HG02973 (cell line): ENCODE measurements around the gene CCER1.

Source experiments
- ATAC-seq: cut with Tn5 transposase; IDR thresholded peaks from one replicate; pipeline ENCODE4 v1.9.1; 2021; ENCODE audit warnings: moderate library complexity; ENCODE audit not compliant: unreplicated experiment

CCER1 gene

DNA sequence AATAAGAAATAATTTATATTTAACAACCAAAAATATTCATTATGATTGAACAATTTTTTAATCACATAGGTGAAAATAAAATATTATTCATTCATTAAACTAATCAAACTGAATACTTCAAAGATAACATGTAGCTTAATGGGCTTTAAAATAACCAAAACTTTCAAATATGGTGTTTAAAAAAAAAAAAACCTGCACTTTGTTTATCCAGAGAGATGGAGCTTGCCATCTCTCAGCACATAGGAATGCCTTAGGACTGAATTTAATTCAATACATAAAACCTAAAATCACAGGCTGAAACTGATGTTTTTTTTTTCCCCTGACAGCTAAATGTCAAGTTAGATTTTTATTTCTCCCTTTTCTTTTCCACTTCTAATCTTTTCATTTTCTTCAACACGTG, 14.4 kb upstream of the CCER1 start:
- ATAC-seq: no peak

DNA sequence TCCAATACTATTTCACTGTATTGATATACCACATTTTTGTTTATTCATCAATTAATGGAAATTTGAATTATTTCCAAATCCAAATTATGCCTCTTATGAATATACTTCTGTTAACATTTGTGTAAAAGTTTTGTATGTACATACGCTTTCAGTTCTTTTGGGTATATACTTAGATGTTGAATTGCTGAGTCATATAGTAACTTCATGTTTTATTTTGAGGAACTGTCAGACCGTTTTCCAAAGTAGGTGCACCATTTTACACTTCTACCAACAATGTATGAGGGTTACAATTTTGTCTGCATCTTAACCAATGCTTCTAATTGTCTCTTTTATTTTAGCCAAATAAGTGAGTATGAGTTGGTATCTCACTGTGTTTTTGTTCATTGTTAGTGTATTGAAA, 10.2 kb upstream of the CCER1 start:
- ATAC-seq: no peak

DNA sequence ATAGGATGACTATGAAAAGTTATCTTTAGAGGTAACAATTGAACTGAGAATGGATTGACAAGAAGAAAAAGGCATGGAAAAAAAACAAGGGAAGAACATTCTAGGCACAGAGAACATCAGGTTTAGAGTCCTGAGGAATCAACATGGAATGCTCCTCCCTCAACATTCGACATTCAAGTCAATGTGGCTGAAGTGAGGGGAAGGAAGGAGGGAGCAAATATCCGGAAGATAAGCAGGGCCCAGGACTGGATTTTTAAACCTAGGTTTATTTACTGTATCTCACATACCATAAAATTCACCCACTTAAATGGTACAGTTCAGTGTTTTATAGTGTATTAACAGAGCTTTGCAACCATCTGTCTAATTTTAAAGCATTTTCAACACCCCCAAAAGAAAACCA, 9.6 kb upstream of the CCER1 start:
- no peak for ATAC-seq

DNA sequence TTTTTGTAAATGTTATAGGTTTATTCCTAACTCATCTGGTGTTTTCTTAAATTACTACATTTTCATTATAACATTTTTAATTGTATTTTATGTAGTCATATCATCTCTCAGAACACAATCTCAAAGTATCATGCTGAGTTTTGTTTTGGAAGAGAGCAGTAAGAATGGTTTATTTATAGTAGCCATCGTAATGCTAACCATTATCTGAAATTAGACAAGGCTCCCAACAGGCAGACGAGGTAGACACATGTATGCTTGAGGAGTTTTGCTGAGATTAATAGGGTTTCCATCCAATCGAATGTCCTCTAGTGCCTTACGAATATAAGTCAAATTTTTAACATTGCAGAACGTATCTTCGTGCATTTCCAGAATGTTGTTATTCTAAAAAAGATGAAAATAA, 9.0 kb upstream of the CCER1 start:
- ATAC-seq: no peak

DNA sequence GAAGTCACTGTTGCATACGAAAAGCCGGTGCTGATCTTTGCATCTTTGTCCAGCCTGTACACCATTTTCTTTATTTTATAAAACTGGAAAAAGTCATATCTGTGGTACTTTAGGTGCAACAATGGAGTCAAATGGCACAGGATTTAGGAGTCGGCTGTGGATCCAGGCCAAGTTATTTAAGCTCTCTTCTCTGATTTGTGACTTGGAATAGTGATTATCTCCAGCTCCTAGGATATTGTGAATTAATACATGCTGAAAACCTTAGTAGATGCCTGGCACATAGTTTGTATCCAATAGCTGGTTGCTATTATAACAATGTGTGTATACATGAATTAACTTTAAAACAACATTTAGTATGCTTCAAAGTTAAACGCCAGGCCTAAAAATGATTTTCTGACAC, 6.2 kb upstream of the CCER1 start:
- no peak for ATAC-seq

DNA sequence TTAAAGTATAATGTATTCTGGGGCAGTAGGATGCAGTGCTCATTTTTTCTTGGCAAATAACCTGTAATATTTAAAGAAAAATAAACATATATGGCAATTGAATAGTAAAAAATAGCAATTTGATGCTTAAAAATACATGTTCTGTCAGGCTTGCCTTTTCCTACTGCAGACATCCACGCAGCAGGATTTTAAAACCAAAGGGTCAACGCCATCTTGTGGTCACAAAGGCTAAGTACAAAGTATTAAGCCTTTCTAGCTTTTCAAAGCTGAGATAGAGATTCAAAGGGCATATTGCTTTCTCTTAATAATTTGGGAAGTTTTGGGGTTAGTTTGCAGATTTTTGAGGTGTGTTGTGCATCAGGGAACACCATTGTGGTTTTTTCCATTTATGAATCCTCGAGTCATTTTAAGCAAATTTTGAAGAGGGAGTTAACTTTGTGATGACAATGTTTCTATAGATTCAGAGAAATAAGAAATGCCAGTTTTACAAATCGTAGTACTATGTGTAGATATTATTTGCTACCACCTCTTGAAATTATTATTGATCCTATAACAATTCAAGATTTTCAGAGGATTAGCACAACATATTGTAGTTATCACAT, 4.7 kb upstream of the CCER1 start:
- ATAC-seq: peak; percentile 87

DNA sequence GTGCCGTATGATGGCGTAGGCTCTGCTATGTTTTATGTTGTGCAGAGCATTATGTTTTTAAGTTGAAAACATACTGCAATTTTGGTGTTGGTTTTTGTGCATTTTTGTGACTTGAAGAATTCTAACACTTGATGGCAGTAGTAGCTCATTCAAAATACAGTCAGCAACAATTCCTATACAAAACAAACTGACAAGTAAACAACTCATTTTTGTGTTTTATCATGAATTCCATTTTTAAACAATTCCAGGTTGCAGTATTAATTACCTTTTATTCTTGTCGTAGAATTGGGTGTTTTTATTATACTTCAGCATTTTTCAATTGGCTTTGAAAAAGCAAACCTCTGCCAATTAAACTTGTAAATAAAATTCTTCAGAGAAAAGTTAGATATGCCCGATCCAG, 4.1 kb upstream of the CCER1 start:
- ATAC-seq: no peak

DNA sequence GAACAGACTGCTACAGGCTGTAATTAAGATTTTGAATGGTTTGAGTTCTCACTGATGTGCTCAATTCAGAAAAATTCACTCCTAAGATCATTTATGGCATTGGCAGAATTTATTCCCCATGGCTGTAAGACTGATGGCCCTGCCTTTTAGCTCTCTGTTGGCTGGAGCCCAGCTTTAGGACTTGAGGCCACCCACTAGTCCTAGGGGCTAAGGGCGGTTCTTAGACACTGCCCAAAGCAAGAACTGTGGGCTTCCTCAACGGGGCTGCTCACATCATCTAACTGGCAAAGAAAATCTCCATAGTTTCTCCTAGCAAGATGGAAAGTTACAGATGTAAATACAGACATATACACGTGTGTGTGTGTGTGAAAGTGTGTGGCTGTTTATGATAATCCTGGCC, 3.4 kb upstream of the CCER1 start:
- ATAC-seq: no peak

DNA sequence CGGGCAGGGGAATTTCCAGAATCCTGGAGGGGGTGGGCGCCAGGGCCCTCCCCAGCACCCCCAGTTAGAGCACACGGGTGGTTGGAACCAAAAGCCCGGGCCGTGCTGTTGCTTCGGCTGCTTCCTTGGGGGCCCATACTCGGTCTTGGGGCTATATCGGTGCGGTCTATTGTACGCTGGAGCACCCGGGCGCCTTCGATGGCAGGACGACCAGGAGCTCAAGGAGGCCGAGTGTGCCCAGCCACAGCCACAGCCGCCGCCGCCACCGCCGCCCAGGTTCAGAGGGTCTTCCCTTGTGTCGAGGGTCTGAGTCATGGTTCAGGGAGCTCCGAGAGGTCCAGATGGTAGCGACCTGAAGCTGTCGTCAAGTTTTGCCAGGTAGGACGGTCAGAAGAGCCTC, 548 bp downstream of the CCER1 start:
- ATAC-seq: no peak

DNA sequence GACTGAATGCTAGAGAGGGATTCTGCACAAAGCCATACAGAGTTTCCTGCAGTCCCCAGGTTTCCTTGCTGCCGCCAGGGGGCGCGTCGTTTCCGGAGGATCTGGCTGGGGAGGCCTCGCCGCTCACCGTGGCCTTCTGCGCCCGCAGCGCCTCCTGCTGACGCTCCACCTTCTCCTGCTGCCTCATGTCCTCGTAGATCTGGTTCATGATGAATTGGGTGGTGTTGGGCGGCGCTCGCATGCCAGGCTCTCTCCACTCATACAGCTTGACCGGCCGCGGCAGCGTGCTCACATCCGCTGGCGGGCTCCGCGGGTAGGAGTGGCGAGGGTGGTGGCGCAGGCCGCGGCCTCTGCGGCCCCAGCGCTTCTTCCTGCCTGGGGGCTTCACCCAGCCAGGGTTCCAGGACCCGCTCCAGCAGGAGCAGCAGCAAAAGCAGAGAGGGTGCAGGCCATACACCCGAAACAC, 987 bp downstream of the CCER1 start:
- no peak for ATAC-seq

DNA sequence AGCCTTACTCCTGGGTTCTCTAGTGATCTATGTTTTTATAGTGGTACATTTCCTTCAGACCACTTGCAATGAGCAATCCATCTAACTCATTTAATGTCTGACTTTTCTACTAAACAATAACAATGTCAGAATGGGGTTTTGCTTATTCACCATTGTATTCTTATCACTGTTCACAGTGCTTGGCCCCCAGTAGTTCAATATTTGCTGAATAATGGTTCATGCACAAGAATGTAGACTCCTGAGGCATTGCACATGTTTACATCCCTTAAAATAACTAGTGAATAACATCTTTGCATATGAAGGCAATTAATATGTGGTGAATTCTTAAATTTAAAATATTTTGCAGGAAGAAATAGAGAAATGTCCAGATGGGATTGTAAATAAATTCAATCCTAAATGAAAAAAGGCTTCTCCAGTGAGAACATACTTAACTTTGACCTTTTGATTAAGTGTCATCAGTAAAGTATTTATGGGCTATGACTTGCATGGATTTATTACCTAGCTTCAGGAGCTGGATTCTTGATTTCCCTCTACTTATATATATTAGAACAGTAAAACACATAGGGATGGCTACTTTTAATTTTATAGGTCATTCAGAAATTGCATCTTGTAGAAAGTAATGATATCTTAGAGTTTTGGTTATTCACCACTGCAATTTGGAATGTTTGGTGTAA, 3.4 kb downstream of the CCER1 start:
- no peak for ATAC-seq

DNA sequence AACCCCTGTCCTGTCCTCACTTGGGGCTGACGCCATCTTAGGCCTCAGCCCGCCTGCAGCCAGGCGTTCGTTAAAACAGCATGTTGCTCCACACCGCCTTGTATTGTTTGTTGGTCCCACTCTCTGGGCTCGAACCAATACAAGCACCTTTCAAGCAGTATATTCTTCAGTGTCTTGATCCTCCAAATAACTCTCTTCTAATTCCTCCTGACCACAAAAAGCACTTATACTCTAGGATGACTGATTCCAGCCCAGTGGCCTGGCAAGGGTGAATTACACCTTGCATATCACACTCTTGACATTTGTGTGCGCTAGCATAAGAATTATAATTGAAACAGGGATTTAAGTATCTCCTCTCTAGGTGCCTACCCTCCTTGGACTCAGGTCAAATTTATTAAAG, 7.1 kb downstream of the CCER1 start:
- no peak for ATAC-seq

DNA sequence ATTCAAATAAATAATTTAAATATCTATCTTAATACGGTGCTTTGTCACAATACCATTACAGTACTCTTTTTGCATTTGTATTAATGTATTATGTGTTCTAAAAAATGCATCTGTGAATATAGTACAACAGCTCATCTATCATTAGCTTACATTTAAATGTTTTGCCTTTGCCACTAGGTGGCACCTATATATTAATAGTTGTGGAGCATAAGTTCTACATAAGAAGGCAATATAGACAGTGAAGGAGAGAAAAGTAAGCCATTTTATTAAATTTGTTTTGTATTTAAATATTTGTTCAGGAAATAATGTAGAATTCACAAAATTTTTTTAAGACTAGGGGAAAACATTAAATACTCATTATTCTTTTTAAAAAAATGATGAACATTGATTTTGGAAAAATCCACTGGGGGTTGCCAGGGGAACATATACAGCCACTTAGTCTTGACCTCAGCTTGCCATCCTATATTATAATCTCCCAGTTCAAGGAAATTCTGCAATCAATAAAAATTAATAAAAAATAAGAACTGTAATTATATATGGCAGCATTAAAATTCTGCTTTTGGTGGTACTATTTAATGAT, 9.8 kb downstream of the CCER1 start:
- peak; percentile 57 for ATAC-seq

DNA sequence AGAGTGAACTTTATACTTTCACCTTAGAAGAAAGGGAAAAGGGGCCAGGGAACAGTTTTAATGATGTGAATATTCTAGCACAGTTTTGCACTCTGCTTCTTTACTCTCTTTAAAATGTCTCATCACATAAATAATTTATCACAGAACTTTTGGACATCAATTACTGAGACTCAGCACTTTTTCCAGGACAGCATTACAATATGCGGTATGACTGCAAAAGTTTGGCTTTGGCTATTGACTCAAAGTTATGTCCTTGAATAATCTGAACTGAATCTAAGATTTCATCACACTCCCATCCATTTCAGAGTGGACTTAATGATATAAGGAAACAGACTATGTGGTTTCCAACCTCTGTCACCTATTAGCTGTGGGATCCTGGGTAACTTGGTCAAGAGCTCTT, 11.7 kb downstream of the CCER1 start:
- ATAC-seq: no peak

DNA sequence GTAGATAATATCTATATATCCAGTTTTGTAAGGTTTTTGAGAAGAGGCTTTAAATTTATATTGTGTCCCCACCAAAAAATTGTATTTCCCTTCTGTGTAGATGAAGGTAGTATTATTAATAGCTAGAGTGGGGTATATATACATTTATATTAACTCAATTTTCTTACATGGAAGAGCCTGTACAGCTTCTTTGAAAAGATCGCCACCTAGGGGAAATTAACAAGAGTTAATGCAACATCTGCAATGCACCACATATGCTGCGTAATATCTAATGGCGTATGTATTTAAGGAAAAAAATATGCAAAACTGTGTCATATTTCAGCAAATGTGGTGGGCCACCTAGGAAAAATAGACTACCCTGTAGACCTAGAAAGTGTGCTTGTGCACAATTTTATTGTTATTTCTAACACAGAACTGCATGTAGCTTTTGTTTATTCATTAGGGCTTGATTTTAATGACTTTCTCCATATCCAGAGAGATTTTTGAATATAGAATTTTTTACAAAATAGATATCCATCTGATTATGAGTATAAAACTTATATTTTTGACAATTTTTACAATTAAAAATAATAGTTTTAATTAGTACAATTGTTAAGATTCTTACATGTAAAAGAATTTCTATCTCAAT, 14.0 kb downstream of the CCER1 start:
- ATAC-seq: peak; percentile 69

DNA sequence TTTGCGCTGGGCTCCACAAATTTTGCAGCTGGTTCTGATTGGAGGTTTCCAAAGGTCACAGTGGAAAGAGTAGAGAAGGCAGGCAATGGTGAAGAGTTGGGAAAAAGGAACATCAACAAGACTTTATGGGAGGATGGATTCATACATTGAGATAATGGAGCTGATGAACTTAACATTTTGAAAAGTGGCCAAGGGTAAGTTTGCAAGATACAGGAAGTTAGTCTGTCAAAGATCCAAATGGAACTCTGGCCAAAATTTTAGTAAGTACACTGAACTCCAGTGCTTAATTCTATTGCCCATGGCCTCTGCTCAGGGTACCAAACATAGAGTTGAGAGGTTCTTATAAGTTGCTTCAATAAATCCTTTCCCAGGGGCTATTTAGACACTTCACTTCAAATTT, 15.6 kb downstream of the CCER1 start:
- no peak for ATAC-seq

DNA sequence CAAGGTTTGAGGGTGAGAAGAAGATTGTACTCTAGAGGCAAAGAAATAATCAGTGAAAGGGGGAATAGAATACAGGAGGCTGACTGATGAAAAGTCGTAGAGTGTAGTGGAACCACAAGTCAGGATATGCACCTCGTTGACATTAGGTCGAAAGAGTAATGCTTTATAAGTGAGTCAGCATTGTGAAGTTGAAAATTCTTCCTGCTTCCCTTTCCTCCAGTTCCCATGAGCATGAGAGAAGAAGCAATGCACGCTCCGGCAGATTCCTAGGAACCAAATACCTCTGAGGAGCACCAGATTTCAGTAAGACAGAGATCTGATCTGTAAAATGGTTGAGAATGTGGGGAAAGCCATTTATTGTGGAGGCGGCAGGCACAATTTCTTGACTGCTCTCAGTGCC, 16.5 kb downstream of the CCER1 start:
- no peak for ATAC-seq

DNA sequence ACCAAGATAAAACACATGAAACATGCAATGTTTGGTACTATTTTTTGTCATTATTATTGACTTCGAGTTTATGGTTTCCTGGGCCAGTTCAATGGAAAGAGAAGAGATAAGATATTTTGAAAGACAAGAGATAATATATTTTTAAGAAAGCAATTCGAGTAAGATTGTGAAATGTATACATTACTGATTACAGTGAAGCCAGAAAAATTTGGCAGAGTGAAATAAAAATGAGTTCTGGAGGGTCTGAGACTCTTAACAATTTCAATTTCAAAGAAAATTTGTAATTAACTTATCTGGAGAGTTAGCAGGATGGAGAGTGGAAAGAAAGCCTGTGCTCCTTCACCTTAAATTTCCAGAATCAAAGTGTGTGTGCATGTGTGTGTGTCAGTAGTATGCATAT, 17.3 kb downstream of the CCER1 start:
- ATAC-seq: no peak

DNA sequence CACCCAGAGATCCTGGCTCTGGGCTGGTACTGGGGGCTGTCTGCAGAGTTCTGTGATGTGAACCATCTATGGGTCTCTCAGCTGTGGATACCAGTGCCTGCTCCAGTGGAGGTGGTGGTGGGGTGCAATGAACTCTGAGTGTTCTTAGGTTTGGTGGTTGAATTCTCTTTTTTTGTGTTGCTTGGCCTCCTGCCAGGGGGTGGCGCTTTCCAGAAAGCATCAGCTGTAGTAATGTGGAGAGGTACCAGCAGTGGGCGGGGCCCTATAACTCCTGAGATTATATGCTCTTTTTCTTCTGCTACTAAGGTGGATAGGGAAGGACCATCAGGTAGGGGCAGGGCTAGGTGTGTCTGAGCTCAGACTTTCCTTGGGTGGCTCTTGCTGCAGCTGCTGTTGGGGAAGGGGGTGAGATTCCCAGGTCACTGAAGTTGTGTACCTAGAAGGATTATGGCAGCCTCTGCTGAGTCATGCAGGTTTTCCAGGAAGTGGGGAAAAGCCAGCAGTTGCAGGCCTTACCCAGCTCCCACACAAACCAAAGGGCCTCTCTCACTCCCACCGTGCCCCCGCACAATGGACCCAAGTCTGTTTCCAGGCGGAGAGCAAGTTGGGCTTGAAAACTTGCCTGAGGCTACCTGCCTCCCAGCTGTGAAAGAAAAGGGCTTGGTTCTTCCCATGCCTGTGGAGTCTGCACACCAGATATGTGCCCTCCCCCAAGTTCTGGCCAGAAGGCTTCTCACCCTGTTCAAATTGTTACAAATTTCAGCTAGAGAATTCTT, 18.6 kb downstream of the CCER1 start:
- ATAC-seq: no peak

DNA sequence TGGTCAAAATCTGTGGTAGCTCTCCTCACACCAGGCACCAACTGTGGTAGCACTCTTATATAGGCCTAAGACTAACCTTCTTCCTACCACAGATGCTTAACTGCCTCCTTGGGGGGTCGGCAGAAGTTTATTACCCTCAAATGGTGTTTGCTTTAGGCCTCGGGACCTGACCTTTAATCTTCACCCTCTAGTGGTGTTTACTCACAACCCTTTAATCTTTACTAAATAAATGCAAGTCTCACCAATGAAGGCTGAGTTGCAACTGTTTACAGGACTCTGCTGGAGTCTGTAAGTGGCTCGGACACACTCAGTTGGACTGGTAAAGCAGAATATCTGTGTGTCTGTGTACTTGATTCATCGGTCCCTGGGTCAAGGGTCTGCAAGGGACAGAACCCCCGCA, 29.4 kb downstream of the CCER1 start:
- ATAC-seq: no peak

DNA sequence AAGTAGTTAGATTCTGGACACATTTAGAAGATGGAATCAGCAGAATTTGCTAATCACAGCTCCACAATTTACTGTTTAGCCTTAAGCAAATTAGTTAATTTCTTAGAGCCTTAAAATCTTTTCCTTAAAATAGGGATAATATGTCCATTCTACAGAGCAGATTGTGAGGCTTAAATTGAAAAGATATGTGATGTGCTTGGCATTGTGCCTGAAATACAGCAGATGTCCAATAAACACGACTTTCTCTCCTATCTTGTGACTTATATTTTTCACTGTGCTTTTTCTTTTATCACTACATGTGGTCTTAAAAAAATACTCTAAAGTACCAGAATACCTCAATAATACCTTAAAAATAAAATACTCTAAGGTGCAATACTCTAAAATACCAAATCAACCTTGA, 30.6 kb downstream of the CCER1 start:
- ATAC-seq: no peak
